K562 (cell line): ENCODE measurements around the gene MAGEL2. TPM values are rescaled to one million over a fixed set of nuclear protein-coding genes. Genes with fewer than 3 reads are reported as not detected.

Source experiments
- ATAC-seq: fragments of 200-7000 bp; cut with Tn5 transposase; 3 replicates; pipeline ENCODE4 v1.9.1; 2020; ENCODE audit warnings: moderate library complexity
- BruUV-seq: library from RNA; stranded (reverse); fragments of 400-500 nt; replicated peaks from 2 replicates; lab custom pipeline; 2021; lab: Mats Ljungman, UMichigan
- CTCF ChIA-PET: fragments of 300-600 bp; formaldehyde crosslinking; extraction: SDS; loops from one replicate; lab custom pipeline; 2021; ENCODE audit warnings: low intra/inter-chr PET ratio; lab: Yijun Ruan, JAX
- POLR2A ChIA-PET: fragments of 300-600, 350-650 bp; sonication (Branson Sonifier 250); formaldehyde crosslinking; extraction: SDS; loops from one replicate; lab custom pipeline; 2021; ENCODE audit warnings: antibody characterized with exemption, inconsistent platforms; lab: Yijun Ruan, JAX
- DNase-seq, 4 experiments: peaks; one replicate each; pipeline versions ENCODE4 v3.0.0 to v3.0.0-alpha.2; 2011 to 2018; ENCODE audit warnings: low spot score in 3 of 4, mixed read lengths in 3 of 4; ENCODE audit errors: extremely low read depth in 1 of 4
- FAIRE-seq: peaks from 2 replicates; lab custom pipeline; 2011; peaks lifted over from hg19 to GRCh38; lab: Jason Lieb, UNC
- H2AFZ ChIP-seq: 2 replicates; pipeline ENCODE4 v1.6.0; 2011; ENCODE audit warnings: low read depth, low read length, control low read depth, inconsistent platforms
- H3K27ac ChIP-seq: fragments of 200-600 bp; 3 replicates; pipeline ENCODE4 v1.8.0; 2011; ENCODE audit warnings: low read depth, mild to moderate bottlenecking, control low read depth, inconsistent platforms, low read length, moderate library complexity, mixed read lengths; ENCODE audit errors: extremely low read depth
- H3K27me3 ChIP-seq, 2 experiments: fragments of 300-600 bp in 1 of 2; 2 replicates in 1 of 2; 3 replicates in 1 of 2; pipeline versions ENCODE4 v1.6.0 to v1.8.0; 2011; ENCODE audit warnings: inconsistent platforms in 2 of 2, low read length in 2 of 2, mild to moderate bottlenecking in 1 of 2, mixed read lengths in 1 of 2, moderate library complexity in 1 of 2; ENCODE audit not compliant: control insufficient read depth in 2 of 2, insufficient read depth in 2 of 2
- H3K36me3 ChIP-seq: fragments of 300-600 bp; 3 replicates; pipeline ENCODE4 v1.8.0; 2011; ENCODE audit warnings: mild to moderate bottlenecking, low read length, inconsistent platforms; ENCODE audit not compliant: control insufficient read depth, insufficient read depth
- H3K4me1 ChIP-seq, 2 experiments: fragments of 200-600 bp in 1 of 2; replicated peaks in 1 of 2; 2 replicates in 1 of 2; 3 replicates in 1 of 2; pipeline versions ENCODE4 v1.5.1 to v1.8.0; 2011; ENCODE audit warnings: inconsistent platforms in 2 of 2, low read length in 2 of 2, mild to moderate bottlenecking in 1 of 2, mixed read lengths in 1 of 2, moderate library complexity in 1 of 2; ENCODE audit not compliant: control insufficient read depth in 2 of 2, insufficient read depth in 2 of 2
- H3K4me2 ChIP-seq: 2 replicates; pipeline ENCODE4 v1.6.1; 2011; ENCODE audit warnings: low read length, control low read depth, inconsistent platforms, mixed read lengths; ENCODE audit not compliant: insufficient read depth
- H3K4me3 ChIP-seq: fragments of 200-600 bp; sonication (generic), shearing (Covaris generic); 2 replicates; pipeline ENCODE4 v1.5.1; 2016; ENCODE audit warnings: control low read depth, inconsistent platforms
- H3K79me2 ChIP-seq: fragments of 200-600 bp; 3 replicates; pipeline ENCODE4 v1.8.0; 2011; ENCODE audit warnings: low read length, inconsistent platforms; ENCODE audit not compliant: control insufficient read depth, insufficient read depth
- H3K9ac ChIP-seq, 2 experiments: 2 replicates each; pipeline versions ENCODE4 v1.6.0 to v1.6.1; 2011; ENCODE audit warnings: low read depth in 2 of 2, low read length in 2 of 2, control low read depth in 1 of 2, inconsistent platforms in 1 of 2, mild to moderate bottlenecking in 1 of 2, mixed read lengths in 1 of 2; ENCODE audit not compliant: insufficient read depth in 1 of 2
- H3K9me1 ChIP-seq: one replicate; pipeline ENCODE4 v1.6.0; 2011; ENCODE audit warnings: inconsistent platforms, mild to moderate bottlenecking, low read length, moderate library complexity; ENCODE audit not compliant: control insufficient read depth, insufficient read depth
- H3K9me3 ChIP-seq: replicated peaks from 2 replicates; pipeline ENCODE4 v1.5.1; 2011; ENCODE audit warnings: low read depth, low read length, inconsistent platforms; ENCODE audit not compliant: control insufficient read depth, insufficient read depth
- H4K20me1 ChIP-seq: replicated peaks from 2 replicates; pipeline ENCODE4 v1.6.1; 2011; ENCODE audit warnings: low read length, inconsistent platforms, mixed read lengths; ENCODE audit not compliant: control insufficient read depth, insufficient read depth
- CBX1 ChIP-seq: sonication (generic); IDR thresholded peaks from 2 replicates; pipeline ENCODE4 v1.6.1; 2016; ENCODE audit warnings: antibody characterized with exemption, low read depth, mild to moderate bottlenecking
- DNMT1 ChIP-seq: fragments of 450-650 bp; IDR thresholded peaks from 2 replicates; pipeline ENCODE4 v1.6.1; 2016; ENCODE audit warnings: antibody characterized with exemption, mild to moderate bottlenecking
- IFI16 ChIP-seq: fragments of 250-450 bp; sonication (Bioruptor Pico); IDR thresholded peaks from 2 replicates; pipeline ENCODE4 v2.1.2; 2022; ENCODE audit warnings: mild to moderate bottlenecking, inconsistent platforms
- KDM2B ChIP-seq: fragments of 250-450 bp; sonication (Bioruptor Pico); IDR thresholded peaks from 2 replicates; pipeline ENCODE4 v1.8.0; 2021; ENCODE audit warnings: mild to moderate bottlenecking, moderate library complexity
- MCM3 ChIP-seq: fragments of 450-650 bp; IDR thresholded peaks from 2 replicates; pipeline ENCODE4 v1.6.1; 2016
- MCM7 ChIP-seq, 2 experiments: fragments of 450-650 bp; IDR thresholded peaks; 2 replicates each; pipeline ENCODE4 v1.6.1; 2016 to 2018
- MTA1 ChIP-seq: fragments of 450-650 bp; IDR thresholded peaks from 2 replicates; pipeline ENCODE4 v1.6.1; 2017; ENCODE audit warnings: borderline replicate concordance
- PHB2 ChIP-seq: fragments of 450-650 bp; IDR thresholded peaks from 2 replicates; pipeline ENCODE4 v1.6.1; 2017; ENCODE audit warnings: low read depth
- RAD51 ChIP-seq: fragments of 450-650 bp; IDR thresholded peaks from 2 replicates; pipeline ENCODE4 v1.7.1; 2016; ENCODE audit warnings: low read depth, mild to moderate bottlenecking, borderline replicate concordance
- TBP ChIP-seq: optimal IDR thresholded peaks from 2 replicates; pipeline ENCODE3; 2011; ENCODE audit warnings: low read depth, low read length, improper control_type of control experiment
- TCF3 ChIP-seq: sonication (generic); formaldehyde crosslinking; IDR thresholded peaks from 2 replicates; pipeline ENCODE4 v1.4.0; 2020; ENCODE audit warnings: mild to moderate bottlenecking, missing genetic modification reagents
- ZFP1 ChIP-seq: fragments of 450-650 bp; formaldehyde crosslinking; IDR thresholded peaks from 2 replicates; pipeline ENCODE4 v1.4.0; 2020; ENCODE audit warnings: mild to moderate bottlenecking, mixed read lengths
- ZNF507 ChIP-seq: conservative IDR thresholded peaks from 2 replicates; pipeline ENCODE4 v1.6.1; 2017; ENCODE audit warnings: missing genetic modification characterization, missing compliant biosample characterization
- WGBS: fragments of 100-300 bp; shearing (Covaris generic); methylation state at CpG from one replicate; pipeline ENCODE4 v1.1.6; 2016; ENCODE audit warnings: low coverage, mixed read lengths; ENCODE audit not compliant: insufficient coverage; ENCODE audit errors: missing lambda C conversion rate; 5-methylcytosine and 5-hydroxymethylcytosine counted together
- in situ Hi-C: fragments of 300-500 bp; cut with MboI; formaldehyde crosslinking; loops from 4 replicates; pipeline ENCODE4 v1.15.0; 2018; ENCODE audit warnings: inconsistent platforms, mixed read lengths
- intact Hi-C: fragments of 100-400 bp; cut with micrococcal nuclease; formaldehyde crosslinking; loops from 2 replicates; pipeline ENCODE4 v1.14.2; 2022
- polyA plus RNA-seq, 8 experiments: library from polyadenylated mRNA; depleted of rRNA in 4 of 8; stranded (reverse) in 5 of 8; unstranded in 3 of 8; fragments of >200 nt; fragmentation: Nextera tagmentation in 2 of 8; fragmentation: Illumina TruSeq in 1 of 8; extraction: Ambion mirVana in 2 of 8; extraction: Trizol in 1 of 8; gene quantifications; 2 replicates each; pipeline versions ENCODE4 v1.2.1 to v1.2.3, GENCODE V29; 2011 to 2014; ENCODE audit warnings: inconsistent platforms in 1 of 8, missing spikeins in 1 of 8
- total RNA-seq, 7 experiments: library from RNA; depleted of rRNA in 6 of 7; stranded (reverse); fragments of >200 nt in 6 of 7; fragmentation: Illumina TruSeq in 2 of 7; extraction: Trizol in 2 of 7; gene quantifications; 2 replicates each; pipeline versions ENCODE4 v1.2.1 to v1.2.3, GENCODE V29; 2011 to 2021; ENCODE audit warnings: low replicate concordance in 1 of 7
- TF ChIP-seq, protein P1 (sequence below): IDR thresholded peaks from 3 replicates; pipeline ENCODE4 v1.6.1; 2011; ENCODE audit warnings: borderline replicate concordance, mild to moderate bottlenecking; ENCODE audit not compliant: insufficient read length, insufficient read depth
- TF ChIP-seq, protein P2 (sequence below), 3 experiments: fragments of 200-800 bp in 1 of 3; fragments of 250-450 bp in 1 of 3; fragments of 450-650 bp in 1 of 3; sonication (Bioruptor Pico) in 1 of 3; sonication (Bioruptor generic) in 1 of 3; formaldehyde crosslinking in 1 of 3; IDR thresholded peaks; 2 replicates each; pipeline versions ENCODE4 v1.6.1 to v1.8.0; 2016 to 2022; ENCODE audit warnings: mild to moderate bottlenecking in 2 of 3, missing genetic modification characterization in 2 of 3, missing compliant biosample characterization in 1 of 3, moderate library complexity in 1 of 3
- TF ChIP-seq, protein P3 (sequence below): fragments of 450-650 bp; formaldehyde crosslinking; IDR thresholded peaks from 2 replicates; pipeline ENCODE4 v1.4.0; 2022; ENCODE audit warnings: mild to moderate bottlenecking, moderate library complexity
- TF ChIP-seq, protein P4 (sequence below): fragments of 450-650 bp; formaldehyde crosslinking; IDR thresholded peaks from 2 replicates; pipeline ENCODE4 v1.4.0; 2022; ENCODE audit warnings: missing genetic modification characterization

The MAGEL2 gene
- total and polyA plus RNA-seq, 9 of the 15 experiments (the other 6 are each of a cell fraction or from before 2014, with no cell fraction given): not detected

DNA sequence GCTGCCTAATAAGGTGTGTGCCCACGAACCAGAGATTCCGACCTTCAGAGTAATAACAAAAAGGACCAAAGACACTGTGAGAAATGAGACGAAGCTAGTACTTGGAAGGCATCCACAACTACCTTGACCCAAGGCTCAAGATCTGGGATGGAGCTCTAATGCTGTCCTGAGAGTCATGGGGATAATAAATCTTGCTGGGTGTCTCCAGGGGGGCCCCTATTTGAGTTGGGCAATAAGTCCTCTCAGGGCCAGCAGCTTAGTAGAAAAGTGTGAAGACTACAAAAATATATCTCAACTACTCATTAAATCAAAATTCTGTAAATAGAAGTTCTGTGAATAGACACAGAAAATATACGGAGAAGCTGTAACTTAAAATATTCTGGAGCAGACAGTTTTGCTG lies 42.3 kb upstream of the MAGEL2 start:
- H3K9ac ChIP-seq: no peak overlapping the region
- H2AFZ ChIP-seq: no peak overlapping the region
- FAIRE-seq (no peak), DNase-seq (no peak), ATAC-seq (no peak)
- in situ Hi-C loops: no loop called here
- peaks cover 0 to 8% of the 10 kb centered on the region in 2 experiments; a peak in 2 of 5 replicates for H3K27me3 ChIP-seq
- H3K4me2 ChIP-seq: no peak overlapping the region
- intact Hi-C loops: no loop called here
- H3K27ac ChIP-seq: no peak overlapping the region
- ChIA-PET POLR2A (no interaction called here), CTCF (no interaction called here)
- no peak overlapping the region for H3K4me3 ChIP-seq
- 0 out of 2 replicates have a peak, but pooled peaks cover under 1% of the 10 kb centered on the region for H3K9me3 ChIP-seq
- H3K9me1 ChIP-seq: no peaks in the 10 kb centered on the region
- H3K79me2 ChIP-seq: no peaks in the 10 kb centered on the region
- peaks cover 0 to 9% of the 10 kb centered on the region in 2 experiments; a peak in 2 of 5 replicates for H3K4me1 ChIP-seq
- 3% methylated on average over 4 of the region's 4 CpGs for WGBS
- no TSS peak for BruUV-seq
- H3K36me3 ChIP-seq: no peaks in the 10 kb centered on the region
- no peaks in the 10 kb centered on the region for H4K20me1 ChIP-seq
- TF ChIP-seq TBP (no peak), DNMT1 (no peak), CBX1 (no peak), ZFP1 (CRISPR knock-in tag) (no peak), MTA1 (no peak), MCM7 (IDR thresholded peaks at IDR 0.05) (no peak), IFI16 (no peak), PHB2 (no peak), MCM3 (no peak), RAD51 (no peak), KDM2B (CRISPR knock-in tag) (no peak), ZNF507 (tag) (no peak), TCF3 (CRISPR knock-in tag) (no peak)
- TF ChIP-seq, protein P1, sequence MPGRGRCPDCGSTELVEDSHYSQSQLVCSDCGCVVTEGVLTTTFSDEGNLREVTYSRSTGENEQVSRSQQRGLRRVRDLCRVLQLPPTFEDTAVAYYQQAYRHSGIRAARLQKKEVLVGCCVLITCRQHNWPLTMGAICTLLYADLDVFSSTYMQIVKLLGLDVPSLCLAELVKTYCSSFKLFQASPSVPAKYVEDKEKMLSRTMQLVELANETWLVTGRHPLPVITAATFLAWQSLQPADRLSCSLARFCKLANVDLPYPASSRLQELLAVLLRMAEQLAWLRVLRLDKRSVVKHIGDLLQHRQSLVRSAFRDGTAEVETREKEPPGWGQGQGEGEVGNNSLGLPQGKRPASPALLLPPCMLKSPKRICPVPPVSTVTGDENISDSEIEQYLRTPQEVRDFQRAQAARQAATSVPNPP: no peak
- TF ChIP-seq, protein P2, sequence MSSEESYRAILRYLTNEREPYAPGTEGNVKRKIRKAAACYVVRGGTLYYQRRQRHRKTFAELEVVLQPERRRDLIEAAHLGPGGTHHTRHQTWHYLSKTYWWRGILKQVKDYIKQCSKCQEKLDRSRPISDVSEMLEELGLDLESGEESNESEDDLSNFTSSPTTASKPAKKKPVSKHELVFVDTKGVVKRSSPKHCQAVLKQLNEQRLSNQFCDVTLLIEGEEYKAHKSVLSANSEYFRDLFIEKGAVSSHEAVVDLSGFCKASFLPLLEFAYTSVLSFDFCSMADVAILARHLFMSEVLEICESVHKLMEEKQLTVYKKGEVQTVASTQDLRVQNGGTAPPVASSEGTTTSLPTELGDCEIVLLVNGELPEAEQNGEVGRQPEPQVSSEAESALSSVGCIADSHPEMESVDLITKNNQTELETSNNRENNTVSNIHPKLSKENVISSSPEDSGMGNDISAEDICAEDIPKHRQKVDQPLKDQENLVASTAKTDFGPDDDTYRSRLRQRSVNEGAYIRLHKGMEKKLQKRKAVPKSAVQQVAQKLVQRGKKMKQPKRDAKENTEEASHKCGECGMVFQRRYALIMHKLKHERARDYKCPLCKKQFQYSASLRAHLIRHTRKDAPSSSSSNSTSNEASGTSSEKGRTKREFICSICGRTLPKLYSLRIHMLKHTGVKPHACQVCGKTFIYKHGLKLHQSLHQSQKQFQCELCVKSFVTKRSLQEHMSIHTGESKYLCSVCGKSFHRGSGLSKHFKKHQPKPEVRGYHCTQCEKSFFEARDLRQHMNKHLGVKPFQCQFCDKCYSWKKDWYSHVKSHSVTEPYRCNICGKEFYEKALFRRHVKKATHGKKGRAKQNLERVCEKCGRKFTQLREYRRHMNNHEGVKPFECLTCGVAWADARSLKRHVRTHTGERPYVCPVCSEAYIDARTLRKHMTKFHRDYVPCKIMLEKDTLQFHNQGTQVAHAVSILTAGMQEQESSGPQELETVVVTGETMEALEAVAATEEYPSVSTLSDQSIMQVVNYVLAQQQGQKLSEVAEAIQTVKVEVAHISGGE (CRISPR knock-in tag; IDR thresholded peaks at IDR 0.05): no peak
- TF ChIP-seq, protein P3, sequence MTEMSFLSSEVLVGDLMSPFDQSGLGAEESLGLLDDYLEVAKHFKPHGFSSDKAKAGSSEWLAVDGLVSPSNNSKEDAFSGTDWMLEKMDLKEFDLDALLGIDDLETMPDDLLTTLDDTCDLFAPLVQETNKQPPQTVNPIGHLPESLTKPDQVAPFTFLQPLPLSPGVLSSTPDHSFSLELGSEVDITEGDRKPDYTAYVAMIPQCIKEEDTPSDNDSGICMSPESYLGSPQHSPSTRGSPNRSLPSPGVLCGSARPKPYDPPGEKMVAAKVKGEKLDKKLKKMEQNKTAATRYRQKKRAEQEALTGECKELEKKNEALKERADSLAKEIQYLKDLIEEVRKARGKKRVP (CRISPR knock-in tag): no peak
- TF ChIP-seq, protein P4, sequence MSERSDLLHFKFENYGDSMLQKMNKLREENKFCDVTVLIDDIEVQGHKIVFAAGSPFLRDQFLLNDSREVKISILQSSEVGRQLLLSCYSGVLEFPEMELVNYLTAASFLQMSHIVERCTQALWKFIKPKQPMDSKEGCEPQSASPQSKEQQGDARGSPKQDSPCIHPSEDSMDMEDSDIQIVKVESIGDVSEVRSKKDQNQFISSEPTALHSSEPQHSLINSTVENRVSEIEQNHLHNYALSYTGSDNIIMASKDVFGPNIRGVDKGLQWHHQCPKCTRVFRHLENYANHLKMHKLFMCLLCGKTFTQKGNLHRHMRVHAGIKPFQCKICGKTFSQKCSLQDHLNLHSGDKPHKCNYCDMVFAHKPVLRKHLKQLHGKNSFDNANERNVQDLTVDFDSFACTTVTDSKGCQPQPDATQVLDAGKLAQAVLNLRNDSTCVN (CRISPR knock-in tag): no peak
